Testis (tissue), 3 donors: Measurements from ENCODE around the gene GABRB1. TPM values are rescaled to one million over a fixed set of nuclear protein-coding genes. Genes with fewer than 3 reads are reported as not detected.

ENCODE experiments used
- DNase-seq: peaks from one replicate; pipeline ENCODE4 v3.0.0-alpha.2; 2019
- H3K27ac ChIP-seq, 2 donors: fragments of 200-600 bp; sonication (generic); one replicate each; pipeline ENCODE4 v1.5.1; 2019
- H3K27me3 ChIP-seq: fragments of 200-600 bp; sonication (generic); one replicate; pipeline ENCODE4 v1.5.1; 2019
- H3K36me3 ChIP-seq: fragments of 200-600 bp; sonication (generic); one replicate; pipeline ENCODE4 v1.5.1; 2017; ENCODE audit warnings: low read depth; ENCODE audit errors: missing control alignments
- H3K4me1 ChIP-seq: fragments of 200-600 bp; sonication (generic); one replicate; pipeline ENCODE4 v1.5.1; 2019
- H3K4me3 ChIP-seq, 2 donors: fragments of 200-600 bp; sonication (generic); one replicate each; pipeline ENCODE4 v1.5.1; 2017 to 2019
- H3K9me3 ChIP-seq: fragments of 200-600 bp; sonication (generic); one replicate; pipeline ENCODE4 v1.5.1; 2017
- POLR2A ChIP-seq: fragments of 450-650 bp; IDR thresholded peaks from one replicate; pipeline ENCODE4 v1.6.1; 2017; ENCODE audit warnings: antibody characterized with exemption, mild to moderate bottlenecking, moderate library complexity
- WGBS, 2 donors: methylation state at CpG; one replicate each; pipeline ENCODE4 v1.1.5; 2018; 5-methylcytosine and 5-hydroxymethylcytosine counted together
- intact Hi-C: fragments of 100-400 bp; cut with DNase I; formaldehyde crosslinking; loops from one replicate; pipeline ENCODE4 v1.15.1; 2023; ENCODE audit warnings: low total_unique reads
- polyA plus RNA-seq: library from polyadenylated mRNA; stranded (reverse); fragments of 350-450 nt; fragmentation: Illumina TruSeq; extraction: RNeasy Lipid Tissue Mini Kit (QIAGEN cat#74804); gene quantifications from one replicate; pipeline ENCODE4 v1.2.3, GENCODE V29; 2014; ENCODE audit warnings: low read depth, low replicate concordance; ENCODE audit not compliant: insufficient read depth
- total RNA-seq, 2 donors: library from RNA; depleted of rRNA; stranded (reverse); fragments of >200 nt; gene quantifications; one replicate each; pipeline ENCODE4 v1.2.3, GENCODE V29; 2016
- TF ChIP-seq, protein P1 (sequence below), 3 experiments: fragments of 450-650 bp in 2 of 3; fragments of 200-600 bp in 1 of 3; sonication (generic) in 1 of 3; IDR thresholded peaks; one replicate each; pipeline ENCODE4 v1.5.1; 2016 to 2019; ENCODE audit warnings: antibody characterized with exemption in 3 of 3, mild to moderate bottlenecking in 2 of 3, moderate library complexity in 1 of 3

GABRB1 gene
- total and polyA plus RNA-seq, 3 donors from 2014 or later = 0.50 to 0.87 TPM; not detected in 1

DNA sequence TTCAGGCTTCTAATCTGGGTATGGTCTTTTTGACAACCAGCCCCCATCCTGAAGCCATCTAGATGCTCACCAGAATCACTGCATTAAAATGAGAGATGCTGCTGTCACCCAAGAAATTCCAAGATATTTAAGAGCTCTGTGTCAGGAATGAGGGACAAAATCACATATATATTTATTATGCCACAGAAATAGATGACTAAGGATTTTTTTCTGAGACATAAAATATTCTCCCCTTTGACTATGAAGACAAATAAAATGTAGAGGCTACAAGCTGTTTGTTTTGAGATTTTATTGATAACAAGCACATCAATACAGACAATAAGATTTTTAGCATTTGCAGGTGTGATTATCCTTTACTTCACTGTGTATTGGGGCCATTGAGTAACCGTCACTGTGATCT is 354.8 kb downstream of the GABRB1 start:
- TF ChIP-seq POLR2A = no peak
- TF ChIP-seq, protein P1, sequence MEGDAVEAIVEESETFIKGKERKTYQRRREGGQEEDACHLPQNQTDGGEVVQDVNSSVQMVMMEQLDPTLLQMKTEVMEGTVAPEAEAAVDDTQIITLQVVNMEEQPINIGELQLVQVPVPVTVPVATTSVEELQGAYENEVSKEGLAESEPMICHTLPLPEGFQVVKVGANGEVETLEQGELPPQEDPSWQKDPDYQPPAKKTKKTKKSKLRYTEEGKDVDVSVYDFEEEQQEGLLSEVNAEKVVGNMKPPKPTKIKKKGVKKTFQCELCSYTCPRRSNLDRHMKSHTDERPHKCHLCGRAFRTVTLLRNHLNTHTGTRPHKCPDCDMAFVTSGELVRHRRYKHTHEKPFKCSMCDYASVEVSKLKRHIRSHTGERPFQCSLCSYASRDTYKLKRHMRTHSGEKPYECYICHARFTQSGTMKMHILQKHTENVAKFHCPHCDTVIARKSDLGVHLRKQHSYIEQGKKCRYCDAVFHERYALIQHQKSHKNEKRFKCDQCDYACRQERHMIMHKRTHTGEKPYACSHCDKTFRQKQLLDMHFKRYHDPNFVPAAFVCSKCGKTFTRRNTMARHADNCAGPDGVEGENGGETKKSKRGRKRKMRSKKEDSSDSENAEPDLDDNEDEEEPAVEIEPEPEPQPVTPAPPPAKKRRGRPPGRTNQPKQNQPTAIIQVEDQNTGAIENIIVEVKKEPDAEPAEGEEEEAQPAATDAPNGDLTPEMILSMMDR (IDR thresholded peaks at IDR 0.05) = no peak
- 87 to 88% methylated on average over 1 of the region's 1 CpG for WGBS, 2 donors
- H3K4me3 ChIP-seq = no peak overlapping the region
- H3K27ac ChIP-seq = no peak overlapping the region
- no peaks in the 10 kb centered on the region for H3K4me1 ChIP-seq
- intact Hi-C loops = no loop called here
- H3K36me3 ChIP-seq = no peaks in the 10 kb centered on the region
- no peaks in the 10 kb centered on the region for H3K9me3 ChIP-seq
- no peaks in the 10 kb centered on the region for H3K27me3 ChIP-seq
- DNase-seq = no peak

DNA sequence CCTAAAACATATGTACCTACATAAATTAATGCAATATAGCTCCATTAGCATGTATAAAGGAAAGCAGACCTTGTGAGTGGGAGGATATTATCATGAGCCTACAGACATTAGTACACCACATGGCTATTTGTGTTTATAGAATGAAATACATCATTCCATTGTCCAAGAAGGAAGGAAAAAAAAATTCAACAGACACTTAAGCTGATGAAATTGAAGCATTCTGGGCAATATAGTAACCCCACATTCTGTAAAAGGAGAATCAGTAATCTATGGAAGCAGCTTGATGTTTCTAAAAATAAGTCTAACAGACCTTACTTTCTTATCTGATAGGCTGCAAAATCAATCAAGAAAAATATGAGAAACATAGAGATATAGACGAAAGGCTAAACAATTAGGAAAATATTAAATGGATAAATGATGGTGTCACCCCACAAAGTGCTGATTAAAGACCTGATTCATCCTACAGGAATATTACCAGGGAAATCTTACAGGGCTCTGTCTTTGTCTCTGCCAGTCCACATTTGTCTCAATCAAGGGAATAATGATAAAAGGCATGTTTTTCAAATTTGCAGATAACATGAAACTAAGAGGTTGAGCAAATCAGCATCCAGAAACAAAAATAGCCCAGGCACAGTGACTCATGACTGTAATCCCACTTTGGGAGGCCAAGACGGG is 355.3 kb downstream of the GABRB1 start:
- Histone ChIP-seq H3K27me3 (no peaks in the 10 kb centered on the region), H3K9me3 (no peaks in the 10 kb centered on the region), H3K4me1 (no peaks in the 10 kb centered on the region), H3K36me3 (no peaks in the 10 kb centered on the region), H3K27ac (no peak overlapping the region), H3K4me3 (no peak overlapping the region)
- WGBS, 2 donors = 68 to 86% methylated on average over 2 of the region's 2 CpGs
- DNase-seq = no peak
- TF ChIP-seq POLR2A = no peak
- TF ChIP-seq, protein P1 (IDR thresholded peaks at IDR 0.05) = no peak
- intact Hi-C loops = no loop called here

DNA sequence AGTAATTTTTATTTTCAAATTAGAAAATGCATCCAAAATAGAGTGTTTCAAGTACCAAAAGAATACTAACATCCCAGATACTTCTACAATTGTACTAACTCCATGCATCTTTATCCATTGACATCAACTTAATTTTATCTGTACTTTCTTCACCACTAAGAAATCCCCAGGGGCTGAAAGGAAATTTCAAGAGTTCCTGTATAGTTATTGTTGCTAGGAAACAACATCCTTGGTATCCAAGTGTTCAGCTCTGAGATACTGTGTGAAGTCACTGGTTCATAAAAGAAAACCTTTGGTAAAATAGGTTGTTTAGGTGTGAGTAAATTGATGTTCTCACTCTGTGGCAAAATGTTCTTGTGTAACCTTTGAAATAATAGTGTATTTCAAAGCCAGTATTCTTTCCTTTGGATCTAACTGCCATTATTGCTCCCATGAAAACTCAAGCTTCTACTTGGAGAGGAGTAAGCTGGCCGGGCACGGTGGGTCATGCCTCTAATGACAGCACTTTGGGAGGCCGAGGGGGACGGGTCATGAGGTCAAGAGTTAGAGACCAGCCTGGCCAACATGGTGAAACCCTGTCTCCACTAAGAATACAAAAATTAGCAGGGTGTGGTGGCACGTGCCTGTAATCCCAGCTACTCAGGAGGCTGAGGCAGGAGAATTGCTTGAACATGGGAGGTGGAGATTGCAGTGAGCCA is 359.2 kb downstream of the GABRB1 start:
- H3K27me3 ChIP-seq = no peaks in the 10 kb centered on the region
- H3K9me3 ChIP-seq = no peaks in the 10 kb centered on the region
- WGBS, 2 donors = 86 to 87% methylated on average over 5 of the region's 5 CpGs
- no peak overlapping the region for H3K4me3 ChIP-seq
- no peaks in the 10 kb centered on the region for H3K4me1 ChIP-seq
- no peak overlapping the region for H3K27ac ChIP-seq
- intact Hi-C loops = no loop called here
- TF ChIP-seq, protein P1 (IDR thresholded peaks at IDR 0.05) = no peak
- TF ChIP-seq POLR2A = no peak
- DNase-seq = no peak
- no peaks in the 10 kb centered on the region for H3K36me3 ChIP-seq

- no peaks in the 10 kb centered on the region for H3K4me1 ChIP-seq
- no peak for DNase-seq
- no peak overlapping the region for H3K4me3 ChIP-seq
- H3K9me3 ChIP-seq = no peaks in the 10 kb centered on the region
- TF ChIP-seq POLR2A = no peak
- TF ChIP-seq, protein P1 (IDR thresholded peaks at IDR 0.05) = no peak
- intact Hi-C loops = no loop called here
- WGBS, 2 donors = 98% methylated on average over 3 of the region's 3 CpGs
- no peak overlapping the region for H3K27ac ChIP-seq
- no peaks in the 10 kb centered on the region for H3K36me3 ChIP-seq
- no peaks in the 10 kb centered on the region for H3K27me3 ChIP-seq
These were observed 359.9 kb downstream of the GABRB1 start for GRCh38 chr4:47391256-47391655.
